Ascending aorta (tissue), 2 donors: ENCODE measurements around the gene RPL10. TPM values are rescaled to one million over a fixed set of nuclear protein-coding genes. Genes with fewer than 3 reads are reported as not detected.

Experiments
- DNase-seq, 2 donors: peaks; one replicate each; pipeline ENCODE4 v3.0.0-alpha.2; 2019; ENCODE audit warnings: low spot score in 2 of 2
- H3K27ac ChIP-seq, 2 donors: fragments of 200-600 bp; sonication (generic); one replicate each; pipeline ENCODE4 v1.5.1; 2016 to 2017; ENCODE audit warnings: mild to moderate bottlenecking in 1 of 2
- H3K27me3 ChIP-seq: fragments of 200-600 bp; sonication (generic); one replicate; pipeline ENCODE4 v1.5.1; 2017
- H3K36me3 ChIP-seq, 2 donors: fragments of 200-600 bp; sonication (generic); one replicate each; pipeline ENCODE4 v1.5.1; 2016
- H3K4me1 ChIP-seq, 2 donors: fragments of 200-600 bp; sonication (generic); one replicate each; pipeline ENCODE4 v1.5.1; 2016 to 2017; ENCODE audit warnings: mild to moderate bottlenecking in 1 of 2
- H3K4me3 ChIP-seq, 2 donors: fragments of 200-600 bp; sonication (generic); one replicate each; pipeline ENCODE4 v1.5.1; 2016 to 2017; ENCODE audit warnings: mild to moderate bottlenecking in 1 of 2
- H3K9me3 ChIP-seq, 2 donors: fragments of 200-600 bp; sonication (generic); one replicate each; pipeline ENCODE4 v1.5.1; 2016
- CTCF ChIP-seq, 3 experiments: fragments of 200-600 bp in 2 of 3; fragments of 450-650 bp in 1 of 3; sonication (generic) in 2 of 3; IDR thresholded peaks; one replicate each; pipeline ENCODE4 v1.5.1; 2016 to 2019; ENCODE audit warnings: antibody characterized with exemption in 3 of 3, mild to moderate bottlenecking in 1 of 3, moderate library complexity in 1 of 3
- intact Hi-C: fragments of 100-400 bp; cut with DNase I; formaldehyde crosslinking; loops from one replicate; pipeline ENCODE4 v1.15.1; 2023
- total RNA-seq: library from RNA; depleted of rRNA; stranded (reverse); fragments of >200 nt; gene quantifications from one replicate; pipeline ENCODE4 v1.1.0, GENCODE V29; 2016

The RPL10 gene
- total RNA-seq, 1 donor from 2014 or later, result 4,298 TPM

DNA sequence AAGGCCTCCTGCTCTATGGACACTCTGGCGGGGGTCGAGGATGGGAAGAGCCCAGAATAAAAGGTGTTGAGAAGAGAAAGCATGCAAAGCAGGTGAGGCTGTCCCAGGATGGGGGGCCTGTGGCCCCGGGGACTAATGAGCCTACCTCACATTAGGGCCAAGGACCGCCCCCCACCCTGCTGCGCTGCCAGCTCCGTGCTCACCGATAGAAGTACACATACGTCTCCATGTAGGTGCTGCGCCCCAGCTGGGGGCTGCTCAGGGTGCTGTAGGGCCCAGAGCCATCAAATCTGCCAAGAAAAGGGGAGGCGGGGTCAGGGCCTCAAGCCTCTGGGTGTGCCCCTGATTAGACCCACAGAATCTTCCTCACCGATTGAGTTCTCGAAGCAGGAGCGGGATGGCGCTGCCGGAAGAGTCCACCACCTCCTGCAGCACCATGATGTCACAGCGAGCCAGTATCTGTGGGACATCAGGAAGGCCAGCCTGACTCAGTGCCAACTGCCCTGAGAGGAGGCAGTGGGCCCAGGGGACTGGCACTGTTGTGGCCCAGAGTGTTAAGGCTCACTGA is 6.5 kb downstream of the RPL10 start:
- H3K4me1 ChIP-seq, result peaks cover 0 to 13% of the 10 kb centered on the region in 2 donors
- TF ChIP-seq CTCF (IDR thresholded peaks at IDR 0.05), result no peak
- H3K9me3 ChIP-seq, result no peaks in the 10 kb centered on the region
- H3K27ac ChIP-seq, result no peak overlapping the region
- peak in 1 of 2 donors; percentile 62 for DNase-seq
- no peak overlapping the region for H3K4me3 ChIP-seq
- no peaks in the 10 kb centered on the region for H3K27me3 ChIP-seq
- intact Hi-C loops, result loop anchor here (5.0 kb wide), 1 partner anchor 38 kb away; the partner anchor contains the start of gene FAM50A
- peaks cover 6 to 12% of the 10 kb centered on the region in 2 donors for H3K36me3 ChIP-seq

DNA sequence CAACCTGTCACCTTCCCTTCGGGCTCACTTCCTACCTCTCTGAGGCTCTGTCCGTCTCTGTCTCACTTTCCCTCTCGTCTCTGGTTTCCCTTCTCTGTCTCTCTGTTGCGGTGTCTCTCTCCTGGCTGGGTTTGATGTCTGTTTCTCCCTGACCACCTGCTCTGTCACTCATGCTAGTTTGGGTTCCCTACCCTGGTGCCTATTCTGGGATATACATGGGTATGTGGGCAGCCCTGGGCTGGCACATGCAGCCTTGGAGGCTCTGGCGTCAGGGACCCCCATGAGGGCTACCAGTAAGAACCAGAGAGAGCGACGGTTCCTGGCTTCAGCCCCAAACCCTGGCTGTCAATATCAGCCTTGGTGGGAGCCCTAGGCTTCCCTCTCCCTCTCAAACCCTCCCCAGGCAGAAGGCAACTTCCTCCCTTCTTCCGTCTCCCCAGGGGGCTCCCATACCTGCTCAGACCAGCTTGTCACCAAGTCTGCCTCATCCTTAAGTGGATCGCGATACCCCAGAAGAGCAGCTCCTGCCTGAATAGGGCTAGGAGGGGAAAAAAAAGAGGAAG is 10.6 kb downstream of the RPL10 start:
- Histone ChIP-seq H3K4me3 (peak overlapping the region; percentile 27 to 58), H3K4me1 (peaks cover 0 to 9% of the 10 kb centered on the region in 2 donors), H3K36me3 (peaks cover 0 to 3% of the 10 kb centered on the region in 2 donors), H3K9me3 (no peaks in the 10 kb centered on the region), H3K27ac (peak overlapping the region; percentile 85 to 88), H3K27me3 (no peaks in the 10 kb centered on the region)
- intact Hi-C loops, result loop anchor here (5.0 kb wide), 1 partner anchor 34 kb away; the partner anchor contains the start of gene FAM50A
- DNase-seq, result peak in 1 of 2 donors; percentile 63
- TF ChIP-seq CTCF (IDR thresholded peaks at IDR 0.05), result no peak

- no peaks in the 10 kb centered on the region for H3K27me3 ChIP-seq
- H3K9me3 ChIP-seq, result no peaks in the 10 kb centered on the region
- peak within 1 kb of the TSS; percentile 85 to 88 for H3K27ac ChIP-seq
- TF ChIP-seq CTCF (IDR thresholded peaks at IDR 0.05), result no peak
- H3K4me3 ChIP-seq, result peak within 1 kb of the TSS; percentile 27 to 58
- peak; percentile 89 to 96 for DNase-seq
- peaks cover 0 to 9% of the 10 kb centered on the region in 2 donors for H3K4me1 ChIP-seq
- intact Hi-C loops, result loop anchor here (5.0 kb wide), 1 partner anchor 33 kb away; the partner anchor contains the start of gene FAM50A
- peaks cover 3% of the 10 kb centered on the region in 2 donors for H3K36me3 ChIP-seq
These were observed 11.2 kb downstream of the RPL10 start, which contains the start of gene DNASE1L1 for GRCh38 chrX:154409222-154409871. DNASE1L1 (minus strand) TSS chrX:154409254; CDS start chrX:154405568, 3,686 bp downstream.

GRCh38 chrX:154411981-154412340 is 13.8 kb downstream of the RPL10 start:
- intact Hi-C loops, result loop anchor here (1.0 to 5.0 kb wide), 2 partner anchors 16 to 65 kb away; partner anchors contain the start of genes ATP6AP1 and LAGE3
- no peak for TF ChIP-seq CTCF (IDR thresholded peaks at IDR 0.05)
- peak overlapping the region; percentile 89 to 91 for H3K27ac ChIP-seq
- H3K36me3 ChIP-seq, result peaks cover 0 to 3% of the 10 kb centered on the region in 2 donors
- no peaks in the 10 kb centered on the region for H3K9me3 ChIP-seq
- DNase-seq, result peak in 1 of 2 donors; percentile 79
- no peaks in the 10 kb centered on the region for H3K27me3 ChIP-seq
- peaks cover 0 to 9% of the 10 kb centered on the region in 2 donors for H3K4me1 ChIP-seq
- peak overlapping the region; percentile 60 to 82 for H3K4me3 ChIP-seq

GRCh38 chrX:154412468-154412867 is 14.3 kb downstream of the RPL10 start:
- Histone ChIP-seq H3K9me3 (no peaks in the 10 kb centered on the region), H3K4me3 (peak overlapping the region; percentile 60 to 82), H3K27me3 (no peaks in the 10 kb centered on the region), H3K36me3 (peaks cover 0 to 3% of the 10 kb centered on the region in 2 donors), H3K4me1 (peaks cover 0 to 9% of the 10 kb centered on the region in 2 donors), H3K27ac (peak overlapping the region; percentile 89 to 91)
- TF ChIP-seq CTCF (IDR thresholded peaks at IDR 0.05), result no peak
- peak in 1 of 2 donors; percentile 73 for DNase-seq
- intact Hi-C loops, result loop anchor here (1.0 to 5.0 kb wide), 2 partner anchors 16 to 65 kb away; partner anchors contain the start of genes ATP6AP1 and LAGE3
